Cerebellar cortex (tissue), 1 donor: ENCODE results near the gene ZNF628.

Experiments used
- DNase-seq: peaks from one replicate; pipeline ENCODE4 v3.0.0-alpha.2; 2015; ENCODE audit warnings: low spot score

Gene ZNF628

GRCh38 chr19:55497763-55498162, 21.3 kb downstream of the ZNF628 start:
- no peak for DNase-seq

- DNase-seq, result no peak
Measured at GRCh38 chr19:55498246-55498840, 21.9 kb downstream of the ZNF628 start.

- DNase-seq, result no peak
Measured at GRCh38 chr19:55500368-55500952, 24.0 kb downstream of the ZNF628 start.

- DNase-seq, result no peak
Measured at GRCh38 chr19:55502197-55502952, 26.0 kb downstream of the ZNF628 start.

- no peak for DNase-seq
Measured at GRCh38 chr19:55503157-55503501, 26.7 kb downstream of the ZNF628 start.

- DNase-seq, result peak; percentile 94
Measured at GRCh38 chr19:55503502-55504251, 27.3 kb downstream of the ZNF628 start.

GRCh38 chr19:55504252-55504603, 27.8 kb downstream of the ZNF628 start:
- DNase-seq, result no peak

GRCh38 chr19:55504981-55505380, 28.6 kb downstream of the ZNF628 start:
- DNase-seq, result no peak

GRCh38 chr19:55508120-55508519, 31.7 kb downstream of the ZNF628 start:
- DNase-seq, result no peak

- DNase-seq, result peak; percentile 95
Measured at GRCh38 chr19:55516878-55517620, 40.6 kb downstream of the ZNF628 start.

- DNase-seq, result no peak
Measured at GRCh38 chr19:55519451-55520311, 43.3 kb downstream of the ZNF628 start.

GRCh38 chr19:55520691-55521292, 44.4 kb downstream of the ZNF628 start:
- DNase-seq, result no peak

- no peak for DNase-seq
Measured at GRCh38 chr19:55525289-55526101, 49.1 kb downstream of the ZNF628 start.

GRCh38 chr19:55526216-55527196, 50.1 kb downstream of the ZNF628 start:
- peak; percentile 52 for DNase-seq

- no peak for DNase-seq
Measured at GRCh38 chr19:55527197-55528029, 51.0 kb downstream of the ZNF628 start.

GRCh38 chr19:55528030-55528803, 51.8 kb downstream of the ZNF628 start:
- DNase-seq, result peak; percentile 95
